WERI-Rb-1 (cell line): ENCODE results near the gene ZNF91.
"Not testable (repeated sequence)": the region's sequence is repeated elsewhere in the genome, so short reads cannot be mapped to it uniquely, and the experiment has no call there.

Experiments
- DNase-seq: peaks from one replicate; pipeline ENCODE4 v3.0.0-alpha.2; 2020
- H3K27ac ChIP-seq: fragments of 250-450 bp; sonication (Bioruptor Pico); 2 replicates; pipeline ENCODE4 v1.5.1; 2020; ENCODE audit warnings: mild to moderate bottlenecking, moderate library complexity
- H3K27me3 ChIP-seq: fragments of 250-450 bp; sonication (Bioruptor Pico); 2 replicates; pipeline ENCODE4 v1.5.1; 2021; ENCODE audit warnings: mild to moderate bottlenecking, low read depth, moderate library complexity; ENCODE audit not compliant: insufficient read depth, severe bottlenecking
- H3K36me3 ChIP-seq: fragments of 250-450 bp; sonication (Bioruptor Pico); 2 replicates; pipeline ENCODE4 v1.5.1; 2020; ENCODE audit warnings: mild to moderate bottlenecking, moderate library complexity
- H3K4me3 ChIP-seq: 2 replicates; pipeline ENCODE4 v1.5.1; 2011; ENCODE audit warnings: low read depth, mild to moderate bottlenecking, control low read depth, low read length
- H3K9me3 ChIP-seq: fragments of 250-450 bp; sonication (Bioruptor Pico); 2 replicates; pipeline ENCODE4 v1.5.1; 2021; ENCODE audit warnings: mild to moderate bottlenecking, moderate library complexity; ENCODE audit not compliant: severe bottlenecking
- CTCF ChIP-seq: IDR thresholded peaks from 2 replicates; pipeline ENCODE4 v1.5.1; 2011; ENCODE audit warnings: low read depth, mild to moderate bottlenecking, control low read depth, inconsistent platforms, low read length

Gene ZNF91

GRCh38 chr19:23403581-23404324 is 8.5 kb upstream of the ZNF91 start:
- peak; percentile 30 for TF ChIP-seq CTCF
- H3K4me3 ChIP-seq, result no peak overlapping the region
- peaks cover 2% of the 10 kb centered on the region for H3K9me3 ChIP-seq
- no peak for DNase-seq
- no peaks in the 10 kb centered on the region for H3K27me3 ChIP-seq
- H3K27ac ChIP-seq, result no peak overlapping the region
- H3K36me3 ChIP-seq, result peaks cover 8% of the 10 kb centered on the region

GRCh38 chr19:23403052-23403451 is 7.8 kb upstream of the ZNF91 start:
- no peak for TF ChIP-seq CTCF
- peaks cover 8% of the 10 kb centered on the region for H3K36me3 ChIP-seq
- no peak for DNase-seq
- no peak overlapping the region for H3K4me3 ChIP-seq
- H3K9me3 ChIP-seq, result peaks cover 2% of the 10 kb centered on the region
- H3K27ac ChIP-seq, result no peak overlapping the region
- no peaks in the 10 kb centered on the region for H3K27me3 ChIP-seq

- Histone ChIP-seq H3K27me3 (no peaks in the 10 kb centered on the region), H3K4me3 (no peak overlapping the region), H3K9me3 (peaks cover 2% of the 10 kb centered on the region), H3K27ac (no peak overlapping the region), H3K36me3 (peaks cover 8% of the 10 kb centered on the region)
- DNase-seq, result no peak
- TF ChIP-seq CTCF, result no peak
Observed at GRCh38 chr19:23402388-23402787, 7.1 kb upstream of the ZNF91 start.

DNA sequence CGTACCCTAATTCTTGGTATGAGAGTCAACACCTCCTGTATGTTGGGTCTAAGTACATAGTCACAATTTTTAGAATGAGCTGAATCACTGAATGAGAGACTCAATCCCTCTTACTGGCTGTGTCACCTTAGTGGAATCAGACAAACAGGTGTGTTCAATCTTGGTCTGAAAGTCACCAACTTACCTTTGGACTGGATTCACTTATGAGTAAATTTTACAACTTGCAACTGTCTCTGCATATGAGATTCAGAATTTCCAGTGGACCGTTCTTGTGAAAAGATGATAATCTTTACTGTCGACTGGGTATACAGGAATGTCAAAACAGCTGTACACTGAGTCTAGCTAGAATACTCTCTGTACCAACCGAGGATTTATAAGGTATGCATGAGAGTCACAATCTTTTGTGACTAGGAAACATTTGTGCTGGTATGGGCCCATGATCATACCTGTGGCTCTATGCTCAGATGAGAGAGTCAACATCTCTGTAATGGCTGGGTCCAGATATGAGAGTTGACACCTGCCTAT is 5.9 kb upstream of the ZNF91 start:
- Histone ChIP-seq H3K27me3 (no peaks in the 10 kb centered on the region), H3K4me3 (no peak overlapping the region), H3K36me3 (peaks cover 8% of the 10 kb centered on the region), H3K9me3 (peaks cover 2% of the 10 kb centered on the region), H3K27ac (no peak overlapping the region)
- DNase-seq, result no peak
- no peak for TF ChIP-seq CTCF

GRCh38 chr19:23399443-23399842 is 4.2 kb upstream of the ZNF91 start:
- peaks cover 7% of the 10 kb centered on the region for H3K36me3 ChIP-seq

DNA sequence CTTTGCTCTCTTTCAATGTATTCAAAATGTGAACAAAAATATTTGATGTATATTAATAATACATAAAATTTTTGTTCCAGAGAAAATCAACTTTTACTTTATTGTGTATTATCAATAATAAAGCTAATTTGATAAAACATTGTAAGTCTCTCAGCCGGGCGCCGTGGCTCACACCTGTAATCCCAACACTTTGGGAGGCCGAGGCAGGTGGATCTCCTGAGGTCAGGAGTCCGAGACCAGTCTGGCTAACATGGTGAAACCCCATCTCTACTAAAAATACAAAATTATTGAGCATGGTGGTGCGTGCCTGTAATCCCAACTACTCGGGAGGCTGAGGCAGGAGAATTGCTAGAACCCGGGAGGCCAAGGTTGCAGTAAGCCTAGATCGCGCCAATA is 449 bp upstream of the ZNF91 start:
- not testable (repeated sequence) for H3K9me3 ChIP-seq, H3K27me3 ChIP-seq, DNase-seq, H3K4me3 ChIP-seq
- peak overlapping the region; percentile 97 for H3K27ac ChIP-seq
- peaks cover 31% of the 10 kb centered on the region for H3K36me3 ChIP-seq

More at GRCh38 chr19:23399443-23399842, 4.2 kb upstream of the ZNF91 start:
- no peak overlapping the region for H3K27ac ChIP-seq
- H3K9me3 ChIP-seq, result peaks cover 2% of the 10 kb centered on the region
- no peak overlapping the region for H3K4me3 ChIP-seq
- no peak for TF ChIP-seq CTCF
- H3K27me3 ChIP-seq, result no peaks in the 10 kb centered on the region
- no peak for DNase-seq
